Vagina (tissue), 2 donors: ENCODE results near the gene LRRC72.

ENCODE experiments used
- POLR2A ChIP-seq, 2 donors: fragments of 450-650 bp; IDR thresholded peaks; one replicate each; pipeline ENCODE4 v1.6.1; 2017; ENCODE audit warnings: antibody characterized with exemption in 2 of 2, mild to moderate bottlenecking in 2 of 2, moderate library complexity in 2 of 2
- TF ChIP-seq, protein P1 (sequence below), 3 experiments: fragments of 450-650 bp in 2 of 3; fragments of 200-600 bp in 1 of 3; sonication (generic) in 1 of 3; IDR thresholded peaks; one replicate each; pipeline ENCODE4 v1.5.1; 2017 to 2019; ENCODE audit warnings: antibody characterized with exemption in 3 of 3, mild to moderate bottlenecking in 2 of 3, moderate library complexity in 2 of 3

DNA sequence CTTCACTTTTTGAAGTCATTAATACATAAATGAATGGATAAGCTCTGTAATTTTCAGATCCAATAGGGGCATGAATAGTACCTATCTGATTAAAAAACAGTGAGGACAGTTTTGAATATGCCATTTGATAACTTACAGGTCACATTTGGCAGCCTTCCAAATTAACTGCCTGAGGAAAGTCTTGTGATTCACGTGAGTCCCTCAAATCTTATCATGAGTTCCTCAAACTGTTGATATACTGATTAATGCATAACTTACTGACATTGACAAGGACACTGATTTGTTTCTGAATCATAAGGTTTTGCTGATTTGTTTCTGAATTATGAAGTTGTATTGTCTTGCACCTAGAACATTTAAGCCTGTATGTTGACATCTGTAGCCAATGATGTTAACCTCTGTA is 63.8 kb downstream of the LRRC72 start:
- TF ChIP-seq, protein P1, sequence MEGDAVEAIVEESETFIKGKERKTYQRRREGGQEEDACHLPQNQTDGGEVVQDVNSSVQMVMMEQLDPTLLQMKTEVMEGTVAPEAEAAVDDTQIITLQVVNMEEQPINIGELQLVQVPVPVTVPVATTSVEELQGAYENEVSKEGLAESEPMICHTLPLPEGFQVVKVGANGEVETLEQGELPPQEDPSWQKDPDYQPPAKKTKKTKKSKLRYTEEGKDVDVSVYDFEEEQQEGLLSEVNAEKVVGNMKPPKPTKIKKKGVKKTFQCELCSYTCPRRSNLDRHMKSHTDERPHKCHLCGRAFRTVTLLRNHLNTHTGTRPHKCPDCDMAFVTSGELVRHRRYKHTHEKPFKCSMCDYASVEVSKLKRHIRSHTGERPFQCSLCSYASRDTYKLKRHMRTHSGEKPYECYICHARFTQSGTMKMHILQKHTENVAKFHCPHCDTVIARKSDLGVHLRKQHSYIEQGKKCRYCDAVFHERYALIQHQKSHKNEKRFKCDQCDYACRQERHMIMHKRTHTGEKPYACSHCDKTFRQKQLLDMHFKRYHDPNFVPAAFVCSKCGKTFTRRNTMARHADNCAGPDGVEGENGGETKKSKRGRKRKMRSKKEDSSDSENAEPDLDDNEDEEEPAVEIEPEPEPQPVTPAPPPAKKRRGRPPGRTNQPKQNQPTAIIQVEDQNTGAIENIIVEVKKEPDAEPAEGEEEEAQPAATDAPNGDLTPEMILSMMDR (IDR thresholded peaks at IDR 0.05) = no peak
- TF ChIP-seq POLR2A (IDR thresholded peaks at IDR 0.05) = no peak
